Spleen (tissue), 7 donors: ENCODE data around the gene GPR157.

Experiments used
- CTCF ChIP-seq, 11 experiments: fragments of 200-600 bp in 7 of 11; fragments of 450-650 bp in 4 of 11; sonication (generic) in 4 of 11; IDR thresholded peaks in 8 of 11; conservative IDR thresholded peaks in 3 of 11; 1 replicate in 7 of 11; 2 replicates in 4 of 11; pipeline versions ENCODE4 v1.4.0 to v1.8.0; 2016 to 2021; ENCODE audit warnings: antibody characterized with exemption in 11 of 11, inconsistent platforms in 4 of 11, mild to moderate bottlenecking in 1 of 11
- POLR2A ChIP-seq, 3 donors: fragments of 450-650 bp; IDR thresholded peaks; one replicate each; pipeline ENCODE4 v1.5.1; 2017; ENCODE audit warnings: antibody characterized with exemption in 3 of 3, mild to moderate bottlenecking in 1 of 3
- POLR2AphosphoS5 ChIP-seq, 3 donors: sonication (generic); formaldehyde crosslinking; IDR thresholded peaks; one replicate each; pipeline ENCODE4 v1.5.1; 2017; ENCODE audit warnings: antibody characterized with exemption in 3 of 3
- donor health status: DM: no; HTN: no; CAD: no; lungs with moderate emphysema.
- donor health status: DM: no; HTN: no; CAD: no.
- donor health status: DM: no; HTN: no; CAD: no.

GRCh38 chr1:9118186-9118585, 10.7 kb downstream of the GPR157 start:
- no peak for TF ChIP-seq CTCF (IDR thresholded peaks at IDR 0.05 in 8 of 11, conservative IDR thresholded peaks at IDR 0.05 in 3 of 11)
- no peak for TF ChIP-seq POLR2AphosphoS5 (IDR thresholded peaks at IDR 0.05)
- no peak for TF ChIP-seq POLR2A (IDR thresholded peaks at IDR 0.05)
